Hepatocyte (in vitro differentiated cells): Measurements from ENCODE around the gene KDM6A. TPM values are rescaled to one million over a fixed set of nuclear protein-coding genes. Genes with fewer than 3 reads are reported as not detected.

Experiments used
- DNase-seq: peaks from one replicate; pipeline ENCODE4 v3.0.0-alpha.2; 2016; ENCODE audit warnings: low spot score
- H2AFZ ChIP-seq: fragments of 200-600 bp; sonication (generic); 2 replicates; pipeline ENCODE4 v1.6.0; 2016; ENCODE audit warnings: antibody characterized with exemption, mild to moderate bottlenecking
- H3K27ac ChIP-seq: fragments of 200-600 bp; sonication (generic); 2 replicates; pipeline ENCODE4 v1.5.1; 2016; ENCODE audit warnings: mild to moderate bottlenecking
- H3K27me3 ChIP-seq: fragments of 200-600 bp; sonication (generic); 2 replicates; pipeline ENCODE4 v1.6.1; 2016
- H3K36me3 ChIP-seq: fragments of 200-600 bp; sonication (generic); replicated peaks from 2 replicates; pipeline ENCODE4 v1.5.1; 2016; ENCODE audit warnings: low read depth; ENCODE audit not compliant: insufficient read depth
- H3K4me1 ChIP-seq: fragments of 200-600 bp; sonication (generic); 2 replicates; pipeline ENCODE4 v1.5.1; 2016; ENCODE audit warnings: mild to moderate bottlenecking, moderate library complexity; ENCODE audit not compliant: insufficient read depth
- H3K4me2 ChIP-seq: fragments of 200-600 bp; sonication (generic); 2 replicates; pipeline ENCODE4 v1.6.0; 2016
- H3K4me3 ChIP-seq: fragments of 200-600 bp; sonication (generic); 2 replicates; pipeline ENCODE4 v1.5.1; 2016; ENCODE audit warnings: mild to moderate bottlenecking
- H3K79me2 ChIP-seq: fragments of 200-600 bp; sonication (generic); 2 replicates; pipeline ENCODE4 v1.6.0; 2017; ENCODE audit warnings: mild to moderate bottlenecking
- H3K9me2 ChIP-seq: fragments of 200-600 bp; sonication (generic); replicated peaks from 2 replicates; pipeline ENCODE4 v1.6.0; 2017; ENCODE audit warnings: mild to moderate bottlenecking; ENCODE audit not compliant: insufficient read depth
- H3K9me3 ChIP-seq: fragments of 200-600 bp; sonication (generic); 2 replicates; pipeline ENCODE4 v1.5.1; 2016; ENCODE audit warnings: low read depth, mild to moderate bottlenecking
- H4K20me1 ChIP-seq: fragments of 200-600 bp; sonication (generic); 2 replicates; pipeline ENCODE4 v1.6.0; 2016; ENCODE audit warnings: mild to moderate bottlenecking; ENCODE audit not compliant: insufficient read depth, poor library complexity, severe bottlenecking
- EZH2 ChIP-seq: fragments of 200-600 bp; sonication (generic); IDR thresholded peaks from 2 replicates; pipeline ENCODE4 v1.6.1; 2016; ENCODE audit warnings: antibody characterized with exemption, mild to moderate bottlenecking, borderline replicate concordance
- EZH2phosphoT487 ChIP-seq: fragments of 200-600 bp; sonication (generic); IDR thresholded peaks from one replicate; pipeline ENCODE4 v1.6.1; 2018; ENCODE audit warnings: antibody characterized with exemption, mild to moderate bottlenecking, low read depth, moderate library complexity; ENCODE audit not compliant: unreplicated experiment, severe bottlenecking
- WGBS: methylation state at CpG from one replicate; pipeline ENCODE4 v1.1.6; 2016; ENCODE audit warnings: low lambda C conversion rate; ENCODE audit errors: missing lambda C conversion rate; 5-methylcytosine and 5-hydroxymethylcytosine counted together
- polyA plus RNA-seq: library from polyadenylated mRNA; unstranded; fragments of >200 nt; fragmentation: Nextera tagmentation; extraction: Ambion mirVana; gene quantifications from 2 replicates; pipeline ENCODE4 v1.2.1, GENCODE V29; 2016
- total RNA-seq: library from RNA; depleted of rRNA; stranded (reverse); fragments of >200 nt; gene quantifications from 2 replicates; pipeline ENCODE4 v1.2.3, GENCODE V29; 2014
- TF ChIP-seq, protein P1 (sequence below): fragments of 200-600 bp; sonication (generic); IDR thresholded peaks from 2 replicates; pipeline ENCODE4 v1.5.1; 2016; ENCODE audit warnings: antibody characterized with exemption, mild to moderate bottlenecking; ENCODE audit not compliant: poor library complexity

KDM6A gene
- total and polyA plus RNA-seq, 2 experiments from 2014 or later = 13.7 to 46.2 TPM

DNA sequence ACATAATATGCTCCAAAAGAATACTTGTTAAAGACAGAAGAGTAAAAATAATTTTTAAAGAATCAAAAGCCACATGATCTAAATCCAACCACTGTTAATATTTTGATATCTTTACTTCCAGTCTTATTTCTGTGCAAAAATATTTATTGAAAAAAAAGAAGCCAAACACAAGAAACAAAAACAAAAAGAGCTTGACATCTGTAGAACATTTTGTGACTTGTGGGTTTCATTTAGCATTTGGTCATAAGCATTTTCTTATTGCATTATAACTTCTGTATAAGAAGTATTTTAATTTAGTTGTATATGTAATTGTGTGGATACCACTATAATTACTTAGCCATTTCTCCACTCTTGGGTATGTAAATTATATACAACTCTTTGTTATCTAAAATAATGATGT is 264.5 kb downstream of the KDM6A start:
- no peak overlapping the region for H3K4me2 ChIP-seq
- DNase-seq = no peak
- no peaks in the 10 kb centered on the region for H3K9me3 ChIP-seq
- H4K20me1 ChIP-seq = no peaks in the 10 kb centered on the region
- no peaks in the 10 kb centered on the region for H3K79me2 ChIP-seq
- H2AFZ ChIP-seq = no peak overlapping the region
- no peaks in the 10 kb centered on the region for H3K36me3 ChIP-seq
- H3K27me3 ChIP-seq = no peaks in the 10 kb centered on the region
- no peak overlapping the region for H3K27ac ChIP-seq
- H3K4me3 ChIP-seq = no peak overlapping the region
- no peaks in the 10 kb centered on the region for H3K4me1 ChIP-seq
- H3K9me2 ChIP-seq = no peaks in the 10 kb centered on the region
- TF ChIP-seq, protein P1, sequence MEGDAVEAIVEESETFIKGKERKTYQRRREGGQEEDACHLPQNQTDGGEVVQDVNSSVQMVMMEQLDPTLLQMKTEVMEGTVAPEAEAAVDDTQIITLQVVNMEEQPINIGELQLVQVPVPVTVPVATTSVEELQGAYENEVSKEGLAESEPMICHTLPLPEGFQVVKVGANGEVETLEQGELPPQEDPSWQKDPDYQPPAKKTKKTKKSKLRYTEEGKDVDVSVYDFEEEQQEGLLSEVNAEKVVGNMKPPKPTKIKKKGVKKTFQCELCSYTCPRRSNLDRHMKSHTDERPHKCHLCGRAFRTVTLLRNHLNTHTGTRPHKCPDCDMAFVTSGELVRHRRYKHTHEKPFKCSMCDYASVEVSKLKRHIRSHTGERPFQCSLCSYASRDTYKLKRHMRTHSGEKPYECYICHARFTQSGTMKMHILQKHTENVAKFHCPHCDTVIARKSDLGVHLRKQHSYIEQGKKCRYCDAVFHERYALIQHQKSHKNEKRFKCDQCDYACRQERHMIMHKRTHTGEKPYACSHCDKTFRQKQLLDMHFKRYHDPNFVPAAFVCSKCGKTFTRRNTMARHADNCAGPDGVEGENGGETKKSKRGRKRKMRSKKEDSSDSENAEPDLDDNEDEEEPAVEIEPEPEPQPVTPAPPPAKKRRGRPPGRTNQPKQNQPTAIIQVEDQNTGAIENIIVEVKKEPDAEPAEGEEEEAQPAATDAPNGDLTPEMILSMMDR = no peak
- TF ChIP-seq EZH2 (no peak), EZH2phosphoT487 (no peak)

DNA sequence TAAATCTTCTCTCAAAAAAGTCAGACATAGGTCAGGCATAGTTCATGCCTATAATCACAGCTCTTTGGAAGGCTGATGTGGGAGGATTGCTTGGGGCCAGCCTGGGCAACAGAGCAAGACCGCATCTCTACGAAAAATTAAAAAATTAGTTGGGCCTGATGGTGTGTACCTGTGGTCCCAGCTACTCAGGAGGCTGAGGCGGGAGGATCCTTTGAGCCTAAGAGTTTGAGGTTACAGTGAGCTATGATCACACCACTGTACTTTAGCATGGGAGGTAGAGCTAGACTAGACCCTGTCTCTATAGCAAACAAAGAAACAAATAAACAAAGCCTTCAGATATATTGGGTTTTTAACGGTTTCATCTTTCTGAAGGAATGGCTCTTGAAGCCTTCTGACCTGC is 265.5 kb downstream of the KDM6A start:
- Histone ChIP-seq H3K27me3 (no peaks in the 10 kb centered on the region), H3K4me3 (no peak overlapping the region), H3K27ac (no peak overlapping the region), H3K79me2 (no peaks in the 10 kb centered on the region), H3K36me3 (no peaks in the 10 kb centered on the region), H3K9me2 (no peaks in the 10 kb centered on the region), H4K20me1 (no peaks in the 10 kb centered on the region), H3K4me1 (no peaks in the 10 kb centered on the region), H2AFZ (no peak overlapping the region), H3K9me3 (no peaks in the 10 kb centered on the region), H3K4me2 (no peak overlapping the region)
- no peak for DNase-seq
- TF ChIP-seq EZH2phosphoT487 = no peak
- TF ChIP-seq, protein P1 = no peak
- WGBS = 91% methylated on average over 4 of the region's 4 CpGs

DNA sequence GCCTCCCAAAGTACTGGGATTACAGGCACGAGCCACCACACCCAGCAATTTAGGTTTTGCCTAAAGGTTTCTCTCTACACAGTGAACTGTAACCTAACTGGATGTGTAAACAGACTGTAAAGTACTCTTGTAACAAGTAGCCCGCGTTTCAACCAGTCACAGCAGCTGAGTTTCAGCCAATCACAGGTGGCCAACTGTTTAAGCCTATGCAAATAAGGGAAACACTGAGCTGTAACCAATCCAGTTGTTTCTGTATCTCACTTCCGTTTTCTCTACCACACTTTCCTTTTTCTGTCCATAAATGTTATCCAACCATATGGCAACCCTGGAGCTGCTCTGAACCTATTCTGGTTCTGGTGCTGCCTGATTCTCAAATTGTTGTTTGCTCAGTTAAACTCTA is 267.8 kb downstream of the KDM6A start:
- Histone ChIP-seq H3K36me3 (no peaks in the 10 kb centered on the region), H3K4me1 (no peaks in the 10 kb centered on the region), H3K4me2 (no peak overlapping the region), H3K27me3 (no peaks in the 10 kb centered on the region), H3K9me3 (no peaks in the 10 kb centered on the region), H3K9me2 (no peaks in the 10 kb centered on the region), H4K20me1 (no peaks in the 10 kb centered on the region), H2AFZ (no peak overlapping the region), H3K79me2 (no peaks in the 10 kb centered on the region), H3K27ac (no peak overlapping the region), H3K4me3 (no peak overlapping the region)
- no peak for DNase-seq
- TF ChIP-seq, protein P1 = no peak
- TF ChIP-seq EZH2phosphoT487 = no peak
- TF ChIP-seq EZH2 = no peak
- 66% methylated on average over 4 of the region's 4 CpGs for WGBS

DNA sequence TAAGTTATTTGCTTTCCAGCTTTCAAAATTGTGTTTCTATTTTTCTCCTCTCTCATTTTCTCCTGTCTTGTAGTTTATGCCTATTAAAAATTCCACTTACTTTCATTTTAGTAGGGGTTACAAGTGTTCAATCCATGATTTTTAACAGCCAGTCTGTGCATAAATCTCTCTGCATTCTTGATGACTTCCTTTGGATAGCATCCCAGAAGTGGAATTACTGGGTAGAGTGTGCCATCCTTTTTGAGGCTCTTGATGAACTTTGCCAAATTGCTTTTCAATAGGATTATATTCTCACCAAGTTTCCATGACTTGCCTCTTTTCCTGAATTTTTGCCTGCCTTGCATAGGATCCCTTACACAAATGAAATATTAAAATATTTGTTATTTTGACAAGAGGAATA is 269.2 kb downstream of the KDM6A start:
- H3K79me2 ChIP-seq = no peaks in the 10 kb centered on the region
- no peak overlapping the region for H3K4me3 ChIP-seq
- no peaks in the 10 kb centered on the region for H3K36me3 ChIP-seq
- H3K4me2 ChIP-seq = no peak overlapping the region
- no peak overlapping the region for H2AFZ ChIP-seq
- H3K9me2 ChIP-seq = no peaks in the 10 kb centered on the region
- no peaks in the 10 kb centered on the region for H4K20me1 ChIP-seq
- H3K9me3 ChIP-seq = no peaks in the 10 kb centered on the region
- no peak for TF ChIP-seq EZH2
- TF ChIP-seq, protein P1 = no peak
- H3K27me3 ChIP-seq = no peaks in the 10 kb centered on the region
- no peak overlapping the region for H3K27ac ChIP-seq
- H3K4me1 ChIP-seq = no peaks in the 10 kb centered on the region
- no peak for DNase-seq
